HepG2 (cell line): Measurements from ENCODE around the gene DGKD. TPM values are rescaled to one million over a fixed set of nuclear protein-coding genes. Genes with fewer than 3 reads are reported as not detected.

ENCODE experiments used
- ATAC-seq: fragments of 200-7000 bp; cut with Tn5 transposase; 3 replicates; pipeline ENCODE4 v1.9.1; 2020; ENCODE audit warnings: mild to moderate bottlenecking, moderate library complexity
- BruUV-seq: library from RNA; stranded (reverse); fragments of 400-500 nt; replicated peaks from 2 replicates; lab custom pipeline; 2021; lab: Mats Ljungman, UMichigan
- CTCF ChIA-PET: fragments of 300-600 bp; formaldehyde crosslinking; extraction: SDS; loops from one replicate; lab custom pipeline; 2021; ENCODE audit warnings: low total read pairs, inconsistent platforms, low intra/inter-chr PET ratio; lab: Yijun Ruan, JAX
- POLR2A ChIA-PET: fragments of 350-600 bp; sonication (Branson Sonifier 250); formaldehyde crosslinking; loops from one replicate; lab custom pipeline; 2020; ENCODE audit warnings: antibody characterized with exemption, inconsistent platforms; lab: Yijun Ruan, JAX
- DNase-seq: peaks from one replicate; pipeline ENCODE4 v3.0.0-alpha.2; 2015; ENCODE audit warnings: low spot score
- FAIRE-seq: peaks from 3 replicates; lab custom pipeline; 2011; peaks lifted over from hg19 to GRCh38; lab: Jason Lieb, UNC
- H2AFZ ChIP-seq: one replicate; pipeline ENCODE4 v1.6.1; 2011; ENCODE audit warnings: low read length, inconsistent platforms
- H3K27ac ChIP-seq: fragments of 300-600 bp; 3 replicates; pipeline ENCODE4 v1.8.0; 2011; ENCODE audit warnings: mixed run types, mild to moderate bottlenecking, mixed read lengths, low read length, inconsistent platforms; ENCODE audit not compliant: insufficient read depth; ENCODE audit errors: extremely low read length
- H3K27me3 ChIP-seq, 2 experiments: fragments of 200-600 bp in 1 of 2; 2 replicates in 1 of 2; 3 replicates in 1 of 2; pipeline versions ENCODE4 v1.6.0 to v1.8.0; 2011; ENCODE audit warnings: low read length in 2 of 2, mild to moderate bottlenecking in 2 of 2, moderate library complexity in 2 of 2, inconsistent platforms in 1 of 2; ENCODE audit not compliant: insufficient read depth in 2 of 2, control insufficient read depth in 1 of 2
- H3K36me3 ChIP-seq, 2 experiments: fragments of 200-600 bp in 1 of 2; replicated peaks in 1 of 2; 2 replicates in 1 of 2; 3 replicates in 1 of 2; pipeline versions ENCODE4 v1.5.1 to v1.8.0; 2011; ENCODE audit warnings: low read length in 2 of 2, inconsistent platforms in 1 of 2; ENCODE audit not compliant: insufficient read depth in 2 of 2, control insufficient read depth in 1 of 2
- H3K4me1 ChIP-seq: 2 replicates; pipeline ENCODE4 v1.5.1; 2012; ENCODE audit warnings: low read length, inconsistent platforms; ENCODE audit not compliant: insufficient read depth
- H3K4me2 ChIP-seq: 2 replicates; pipeline ENCODE4 v1.6.0; 2011; ENCODE audit warnings: low read depth, low read length, inconsistent platforms
- H3K4me3 ChIP-seq, 3 experiments: fragments of 200-600 bp in 1 of 3; sonication (generic), shearing (Covaris generic) in 1 of 3; replicated peaks in 1 of 3; 2 replicates each; pipeline ENCODE4 v1.5.1; 2011 to 2016; ENCODE audit warnings: low read length in 3 of 3, inconsistent platforms in 2 of 3, low read depth in 2 of 3, mild to moderate bottlenecking in 2 of 3, control low read depth in 1 of 3, mixed read lengths in 1 of 3; ENCODE audit not compliant: insufficient read depth in 1 of 3
- H3K79me2 ChIP-seq: one replicate; pipeline ENCODE4 v1.6.1; 2011; ENCODE audit warnings: low read length, inconsistent platforms; ENCODE audit not compliant: insufficient read depth
- H3K9ac ChIP-seq: 2 replicates; pipeline ENCODE4 v1.6.0; 2011; ENCODE audit warnings: mild to moderate bottlenecking, low read depth, low read length, inconsistent platforms; ENCODE audit not compliant: insufficient read depth
- H3K9me3 ChIP-seq: 2 replicates; pipeline ENCODE4 v1.5.1; 2012; ENCODE audit warnings: mild to moderate bottlenecking, low read length
- H4K20me1 ChIP-seq: 2 replicates; pipeline ENCODE4 v1.6.0; 2011; ENCODE audit warnings: inconsistent platforms, mild to moderate bottlenecking, low read length, moderate library complexity; ENCODE audit not compliant: insufficient read depth
- GABPA ChIP-seq, 2 experiments: IDR thresholded peaks; 2 replicates each; pipeline ENCODE4 v1.6.1; 2011 to 2016; ENCODE audit warnings: low read depth in 2 of 2, low read length in 1 of 2, missing biosample characterization in 1 of 2, missing genetic modification characterization in 1 of 2
- HOXA5 ChIP-seq: sonication (generic); formaldehyde crosslinking; IDR thresholded peaks from 2 replicates; pipeline ENCODE4 v1.4.0; 2020; ENCODE audit warnings: missing genetic modification reagents
- SOX6 ChIP-seq, 2 experiments: fragments of 450-650 bp in 1 of 2; sonication (generic) in 1 of 2; formaldehyde crosslinking in 1 of 2; IDR thresholded peaks; 2 replicates each; pipeline versions ENCODE4 v1.4.0 to v1.6.1; 2017 to 2020; ENCODE audit warnings: antibody characterized with exemption in 1 of 2, mild to moderate bottlenecking in 1 of 2, missing genetic modification reagents in 1 of 2
- TCF12 ChIP-seq, 2 experiments: fragments of 450-650 bp in 1 of 2; sonication (generic) in 1 of 2; formaldehyde crosslinking in 1 of 2; IDR thresholded peaks; 2 replicates each; pipeline versions ENCODE4 v1.6.1 to v1.8.0; 2017 to 2022; ENCODE audit warnings: antibody characterized with exemption in 1 of 2, mild to moderate bottlenecking in 1 of 2, missing genetic modification reagents in 1 of 2, moderate library complexity in 1 of 2
- TFDP1 ChIP-seq: IDR thresholded peaks from 2 replicates; pipeline ENCODE4 v1.6.1; 2016; ENCODE audit warnings: missing compliant biosample characterization, missing genetic modification reagents, borderline replicate concordance
- THRA ChIP-seq: sonication (generic); formaldehyde crosslinking; IDR thresholded peaks from 2 replicates; pipeline ENCODE4 v1.4.0; 2020; ENCODE audit warnings: missing genetic modification reagents, borderline replicate concordance
- THYN1 ChIP-seq: sonication (generic); formaldehyde crosslinking; IDR thresholded peaks from 2 replicates; pipeline ENCODE4 v1.8.1; 2023; ENCODE audit warnings: low read depth, mild to moderate bottlenecking, moderate library complexity, missing genetic modification reagents, borderline replicate concordance
- WIZ ChIP-seq: sonication (generic); formaldehyde crosslinking; IDR thresholded peaks from 2 replicates; pipeline ENCODE4 v1.5.1; 2020; ENCODE audit warnings: mild to moderate bottlenecking, missing genetic modification reagents
- XBP1 ChIP-seq: sonication (generic); formaldehyde crosslinking; IDR thresholded peaks from 2 replicates; pipeline ENCODE4 v1.5.0; 2020; ENCODE audit warnings: missing genetic modification reagents
- ZNF224 ChIP-seq: sonication (generic); formaldehyde crosslinking; IDR thresholded peaks from 2 replicates; pipeline ENCODE4 v1.5.0; 2020; ENCODE audit warnings: mild to moderate bottlenecking, missing genetic modification reagents
- ZNF337 ChIP-seq: sonication (generic); formaldehyde crosslinking; IDR thresholded peaks from 2 replicates; pipeline ENCODE4 v1.5.1; 2020; ENCODE audit warnings: missing genetic modification reagents, low read depth, mild to moderate bottlenecking, borderline replicate concordance
- ZNF740 ChIP-seq: sonication (generic); formaldehyde crosslinking; IDR thresholded peaks from 2 replicates; pipeline ENCODE4 v1.4.0; 2020; ENCODE audit warnings: missing genetic modification reagents
- ZNF776 ChIP-seq: sonication (generic); formaldehyde crosslinking; IDR thresholded peaks from 2 replicates; pipeline ENCODE4 v1.4.0; 2020; ENCODE audit warnings: mild to moderate bottlenecking, missing genetic modification reagents
- ZUFSP ChIP-seq: sonication (generic); formaldehyde crosslinking; IDR thresholded peaks from 2 replicates; pipeline ENCODE4 v1.9.0; 2021; ENCODE audit warnings: missing genetic modification reagents, mild to moderate bottlenecking, borderline replicate concordance
- ZXDC ChIP-seq: sonication (generic); formaldehyde crosslinking; IDR thresholded peaks from 2 replicates; pipeline ENCODE4 v1.5.0; 2020; ENCODE audit warnings: mild to moderate bottlenecking, missing genetic modification reagents
- WGBS: methylation state at CpG from one replicate; pipeline ENCODE4 v1.1.6; 2017; ENCODE audit warnings: low lambda C conversion rate; 5-methylcytosine and 5-hydroxymethylcytosine counted together
- in situ Hi-C: cut with HindIII; loops from 2 replicates; pipeline ENCODE4 v1.10.0; 2017; ENCODE audit warnings: low pct_unique_long_range_greater_than_20kb; ENCODE audit not compliant: extremely low pct_ligation_motif_present
- intact Hi-C: fragments of 100-400 bp; cut with micrococcal nuclease; formaldehyde crosslinking; loops from one replicate; pipeline ENCODE4 v1.10.0; 2022; ENCODE audit not compliant: unreplicated experiment
- polyA plus RNA-seq, 8 experiments: library from polyadenylated mRNA; depleted of rRNA in 3 of 8; stranded (reverse) in 7 of 8; unstranded in 1 of 8; fragments of >200 nt; fragmentation: Illumina TruSeq in 4 of 8; extraction: Trizol in 4 of 8; gene quantifications; 2 replicates each; pipeline versions ENCODE4 v1.2.1 to v1.2.3, GENCODE V29; 2011 to 2016; ENCODE audit warnings: low read depth in 4 of 8, missing spikeins in 1 of 8, mixed read lengths in 1 of 8; ENCODE audit not compliant: insufficient read depth in 1 of 8
- total RNA-seq, 5 experiments: library from RNA; depleted of rRNA; stranded (reverse); fragments of >200 nt; fragmentation: Illumina TruSeq; extraction: Trizol; gene quantifications; 2 replicates each; pipeline ENCODE4 v1.2.3, GENCODE V29; 2016; ENCODE audit warnings: low read depth in 1 of 5

Gene DGKD
- total and polyA plus RNA-seq, 2 of the 13 experiments (the other 11 are each of a cell fraction or from before 2014, with no cell fraction given): 24.5 to 33.2 TPM

GRCh38 chr2:233458826-233459225, 104.5 kb downstream of the DGKD start:
- Histone ChIP-seq H3K27ac (no peak overlapping the region), H3K9ac (no peak overlapping the region), H3K4me2 (no peak overlapping the region), H3K27me3 (no peaks in the 10 kb centered on the region), H3K36me3 (peaks cover 44 to 70% of the 10 kb centered on the region in 2 experiments), H3K9me3 (no peaks in the 10 kb centered on the region), H2AFZ (no peak overlapping the region)
- in situ Hi-C loops: no loop called here
- DNase-seq (no peak), FAIRE-seq (no peak)
- ChIA-PET POLR2A (no interaction called here), CTCF (no interaction called here)
- BruUV-seq: no TSS peak
- TF ChIP-seq GABPA (IDR thresholded peaks at IDR 0.05; ENCODE audit: low read depth, low read length): no peak
- no peak for TF ChIP-seq GABPA (CRISPR knock-in tag; IDR thresholded peaks at IDR 0.05; ENCODE audit: low read depth)
- no peak for TF ChIP-seq ZNF337
- TF ChIP-seq XBP1: no peak
- no peak for TF ChIP-seq ZNF776 (CRISPR knock-in tag)
- TF ChIP-seq ZXDC (CRISPR knock-in tag): no peak
- TF ChIP-seq ZUFSP (CRISPR knock-in tag): no peak
- no peak for TF ChIP-seq THYN1 (CRISPR knock-in tag)
- TF ChIP-seq WIZ (CRISPR knock-in tag): no peak
- no peak for TF ChIP-seq ZNF740 (CRISPR knock-in tag)
- no peak for TF ChIP-seq THRA (CRISPR knock-in tag)
- TF ChIP-seq TCF12 (IDR thresholded peaks at IDR 0.05): no peak
- no peak for TF ChIP-seq TCF12 (CRISPR knock-in tag; IDR thresholded peaks at IDR 0.05)
- TF ChIP-seq SOX6 (IDR thresholded peaks at IDR 0.05): no peak
- no peak for TF ChIP-seq SOX6 (CRISPR knock-in tag; IDR thresholded peaks at IDR 0.05)
- TF ChIP-seq ZNF224 (CRISPR knock-in tag): no peak
- TF ChIP-seq TFDP1 (CRISPR knock-in tag): no peak
- no peak for TF ChIP-seq HOXA5 (CRISPR knock-in tag)
- TF ChIP-seq, all 625 proteins: peak for 0
- no peaks in the 10 kb centered on the region for H4K20me1 ChIP-seq
- whole genome bisulfite sequencing: 91% methylated on average over 7 of the region's 8 CpGs
- H3K4me1 ChIP-seq: peaks cover 20% of the 10 kb centered on the region
- no peak overlapping the region for H3K4me3 ChIP-seq
- no peak for ATAC-seq
- intact Hi-C loops: no loop called here
- no peaks in the 10 kb centered on the region for H3K79me2 ChIP-seq
